K562 (cell line): ENCODE results near the gene ATP2B1. TPM values are rescaled to one million over a fixed set of nuclear protein-coding genes. Genes with fewer than 3 reads are reported as not detected.
A peak's percentile ranks its signal among the peaks of the same experiment; 100 is the strongest.

Experiments
- ARID2 ChIP-seq: fragments of 450-650 bp; IDR thresholded peaks from 2 replicates; pipeline ENCODE4 v1.6.1; 2017; ENCODE audit warnings: antibody characterized with exemption, mild to moderate bottlenecking
- ASH1L ChIP-seq: fragments of 450-650 bp; IDR thresholded peaks from 2 replicates; pipeline ENCODE4 v1.6.1; 2018; ENCODE audit warnings: borderline replicate concordance, mild to moderate bottlenecking, low read depth; ENCODE audit not compliant: partially characterized antibody
- BRF1 ChIP-seq: IDR thresholded peaks from 3 replicates; pipeline ENCODE4 v1.6.1; 2011; ENCODE audit warnings: borderline replicate concordance, mild to moderate bottlenecking; ENCODE audit not compliant: insufficient read length; ENCODE audit errors: extremely low read depth
- KDM5B ChIP-seq: fragments of 200-600 bp; sonication (generic); IDR thresholded peaks from 2 replicates; pipeline ENCODE4 v1.6.1; 2012; ENCODE audit warnings: low read depth, mild to moderate bottlenecking, moderate library complexity, low read length, control low read depth, inconsistent platforms; ENCODE audit not compliant: insufficient replicate concordance
- NCOA2 ChIP-seq, 2 experiments: fragments of 450-650 bp; IDR thresholded peaks; 2 replicates each; pipeline ENCODE4 v1.6.1; 2018; ENCODE audit warnings: mild to moderate bottlenecking in 2 of 2, moderate library complexity in 1 of 2; ENCODE audit not compliant: partially characterized antibody in 2 of 2
- NEUROD1 ChIP-seq: fragments of 150-350 bp; IDR thresholded peaks from 2 replicates; pipeline ENCODE4 v1.6.1; 2014; ENCODE audit warnings: borderline replicate concordance, low read length, low read depth; ENCODE audit not compliant: partially characterized antibody
- POLR2AphosphoS5 ChIP-seq: IDR thresholded peaks from 2 replicates; pipeline ENCODE4 v1.6.1; 2011; ENCODE audit warnings: mild to moderate bottlenecking, low read depth, low read length, moderate library complexity; ENCODE audit not compliant: control insufficient read depth, insufficient read depth
- POLR2B ChIP-seq: fragments of 450-650 bp; IDR thresholded peaks from 2 replicates; pipeline ENCODE4 v1.6.1; 2018; ENCODE audit warnings: low read depth; ENCODE audit not compliant: partially characterized antibody
- PTBP1 ChIP-seq: fragments of 200-400 bp; formaldehyde crosslinking; IDR thresholded peaks from 2 replicates; pipeline ENCODE4 v1.6.1; 2017; ENCODE audit warnings: low read depth, low read length
- RFX1 ChIP-seq: fragments of 450-650 bp; IDR thresholded peaks from 2 replicates; pipeline ENCODE4 v1.6.1; 2016; ENCODE audit warnings: mild to moderate bottlenecking, moderate library complexity
- SMARCC2 ChIP-seq: fragments of 450-650 bp; IDR thresholded peaks from 2 replicates; pipeline ENCODE4 v1.6.1; 2017; ENCODE audit warnings: antibody characterized with exemption, moderate library complexity, mild to moderate bottlenecking, low read depth
- TBP ChIP-seq: optimal IDR thresholded peaks from 2 replicates; pipeline ENCODE3; 2011; ENCODE audit warnings: low read depth, low read length, improper control_type of control experiment
- ZNF445 ChIP-seq: fragments of 250-450 bp; sonication (Bioruptor Pico); IDR thresholded peaks from 2 replicates; pipeline ENCODE4 v1.4.0; 2020; ENCODE audit warnings: low read depth, mild to moderate bottlenecking, moderate library complexity
- polyA plus RNA-seq, 8 experiments: library from polyadenylated mRNA; depleted of rRNA in 4 of 8; stranded (reverse) in 5 of 8; unstranded in 3 of 8; fragments of >200 nt; fragmentation: Nextera tagmentation in 2 of 8; fragmentation: Illumina TruSeq in 1 of 8; extraction: Ambion mirVana in 2 of 8; extraction: Trizol in 1 of 8; gene quantifications; 2 replicates each; pipeline versions ENCODE4 v1.2.1 to v1.2.3, GENCODE V29; 2011 to 2014; ENCODE audit warnings: inconsistent platforms in 1 of 8, missing spikeins in 1 of 8
- total RNA-seq, 7 experiments: library from RNA; depleted of rRNA in 6 of 7; stranded (reverse); fragments of >200 nt in 6 of 7; fragmentation: Illumina TruSeq in 2 of 7; extraction: Trizol in 2 of 7; gene quantifications; 2 replicates each; pipeline versions ENCODE4 v1.2.1 to v1.2.3, GENCODE V29; 2011 to 2021; ENCODE audit warnings: low replicate concordance in 1 of 7
- TF ChIP-seq, protein P1 (sequence below), 2 experiments: IDR thresholded peaks; 2 replicates each; pipeline ENCODE4 v1.6.1; 2012; ENCODE audit warnings: improper control_type of control experiment in 2 of 2, low read depth in 2 of 2, low read length in 2 of 2, borderline replicate concordance in 1 of 2
- TF ChIP-seq, protein P2 (sequence below): sonication (generic); formaldehyde crosslinking; IDR thresholded peaks from 2 replicates; pipeline ENCODE4 v1.8.0; 2022; ENCODE audit warnings: missing genetic modification reagents, mild to moderate bottlenecking, moderate library complexity, borderline replicate concordance
- TF ChIP-seq, protein P3 (sequence below), 2 experiments: IDR thresholded peaks; 2 replicates each; pipeline ENCODE4 v1.6.1; 2011; ENCODE audit warnings: borderline replicate concordance in 1 of 2, control low read depth in 1 of 2, low read depth in 1 of 2, low read length in 1 of 2, mild to moderate bottlenecking in 1 of 2, mixed read lengths in 1 of 2, moderate library complexity in 1 of 2; ENCODE audit not compliant: insufficient read depth in 1 of 2, insufficient read length in 1 of 2, poor library complexity in 1 of 2, severe bottlenecking in 1 of 2; ENCODE audit errors: extremely low read depth in 1 of 2
- TF ChIP-seq, protein P4 (sequence below), 2 experiments: fragments of 150-350 bp in 1 of 2; IDR thresholded peaks; 2 replicates each; pipeline ENCODE4 v1.6.1; 2012 to 2016; ENCODE audit warnings: low read depth in 2 of 2, low read length in 2 of 2, mild to moderate bottlenecking in 1 of 2, moderate library complexity in 1 of 2

The ATP2B1 gene
- total and polyA plus RNA-seq, 9 of the 15 experiments (the other 6 are each of a cell fraction or from before 2014, with no cell fraction given): 8.6 to 39.0 (median 27.8) TPM

DNA sequence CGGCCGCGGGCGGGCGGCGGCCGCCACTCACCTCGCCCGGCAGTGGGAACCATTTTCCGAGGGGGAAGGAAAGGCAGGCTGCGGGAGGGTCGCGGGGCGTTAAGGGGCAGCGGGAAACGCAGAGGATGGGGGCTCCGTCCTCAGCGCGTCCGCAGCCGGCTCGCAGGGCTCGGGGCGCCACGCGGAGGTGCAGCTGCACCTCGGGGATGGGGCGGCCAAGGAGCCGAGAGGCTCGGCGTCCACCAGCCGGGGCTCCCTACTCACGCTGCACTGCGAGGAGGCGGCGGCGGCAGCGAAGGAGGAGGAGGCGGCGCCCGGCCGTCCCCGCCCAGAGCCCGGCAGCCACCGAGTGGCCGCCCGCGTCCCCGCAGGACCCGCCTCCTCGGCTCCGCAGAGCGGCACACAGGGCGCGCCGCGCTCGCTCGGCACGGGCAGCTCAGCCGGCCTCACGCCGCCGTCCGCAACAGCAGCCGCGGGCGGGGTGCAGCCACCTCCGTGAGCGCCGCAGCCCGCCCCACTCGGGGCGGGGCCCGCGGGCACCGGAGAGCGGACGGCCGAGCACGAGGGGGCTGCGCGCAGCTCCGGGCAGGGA lies at the start of gene ATP2B1 (continued):
- TF ChIP-seq ASH1L (no peak), SMARCC2 (no peak), NEUROD1 (peak; percentile 40), PTBP1 (no peak), NCOA2 (IDR thresholded peaks at IDR 0.05; ENCODE audit: partially characterized antibody in 2 of 2) (no peak), POLR2B (peak; percentile 36), BRF1 (no peak), ARID2 (no peak), POLR2AphosphoS5 (peak; percentile 59), ZNF445 (no peak), TBP (peak; percentile 60), KDM5B (peak; percentile 64), RFX1 (no peak)
- TF ChIP-seq, protein P1, sequence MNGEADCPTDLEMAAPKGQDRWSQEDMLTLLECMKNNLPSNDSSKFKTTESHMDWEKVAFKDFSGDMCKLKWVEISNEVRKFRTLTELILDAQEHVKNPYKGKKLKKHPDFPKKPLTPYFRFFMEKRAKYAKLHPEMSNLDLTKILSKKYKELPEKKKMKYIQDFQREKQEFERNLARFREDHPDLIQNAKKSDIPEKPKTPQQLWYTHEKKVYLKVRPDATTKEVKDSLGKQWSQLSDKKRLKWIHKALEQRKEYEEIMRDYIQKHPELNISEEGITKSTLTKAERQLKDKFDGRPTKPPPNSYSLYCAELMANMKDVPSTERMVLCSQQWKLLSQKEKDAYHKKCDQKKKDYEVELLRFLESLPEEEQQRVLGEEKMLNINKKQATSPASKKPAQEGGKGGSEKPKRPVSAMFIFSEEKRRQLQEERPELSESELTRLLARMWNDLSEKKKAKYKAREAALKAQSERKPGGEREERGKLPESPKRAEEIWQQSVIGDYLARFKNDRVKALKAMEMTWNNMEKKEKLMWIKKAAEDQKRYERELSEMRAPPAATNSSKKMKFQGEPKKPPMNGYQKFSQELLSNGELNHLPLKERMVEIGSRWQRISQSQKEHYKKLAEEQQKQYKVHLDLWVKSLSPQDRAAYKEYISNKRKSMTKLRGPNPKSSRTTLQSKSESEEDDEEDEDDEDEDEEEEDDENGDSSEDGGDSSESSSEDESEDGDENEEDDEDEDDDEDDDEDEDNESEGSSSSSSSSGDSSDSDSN (IDR thresholded peaks at IDR 0.05; ENCODE audit: borderline replicate concordance in 1 of 2, low read depth in 2 of 2, low read length in 2 of 2): peak; percentile 69 to 77; a peak in 2 of 4 replicates
- TF ChIP-seq, protein P2, sequence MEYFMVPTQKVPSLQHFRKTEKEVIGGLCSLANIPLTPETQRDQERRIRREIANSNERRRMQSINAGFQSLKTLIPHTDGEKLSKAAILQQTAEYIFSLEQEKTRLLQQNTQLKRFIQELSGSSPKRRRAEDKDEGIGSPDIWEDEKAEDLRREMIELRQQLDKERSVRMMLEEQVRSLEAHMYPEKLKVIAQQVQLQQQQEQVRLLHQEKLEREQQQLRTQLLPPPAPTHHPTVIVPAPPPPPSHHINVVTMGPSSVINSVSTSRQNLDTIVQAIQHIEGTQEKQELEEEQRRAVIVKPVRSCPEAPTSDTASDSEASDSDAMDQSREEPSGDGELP (CRISPR knock-in tag): peak; percentile 72; the same call in 1 of the 2 replicates
- TF ChIP-seq, protein P3, sequence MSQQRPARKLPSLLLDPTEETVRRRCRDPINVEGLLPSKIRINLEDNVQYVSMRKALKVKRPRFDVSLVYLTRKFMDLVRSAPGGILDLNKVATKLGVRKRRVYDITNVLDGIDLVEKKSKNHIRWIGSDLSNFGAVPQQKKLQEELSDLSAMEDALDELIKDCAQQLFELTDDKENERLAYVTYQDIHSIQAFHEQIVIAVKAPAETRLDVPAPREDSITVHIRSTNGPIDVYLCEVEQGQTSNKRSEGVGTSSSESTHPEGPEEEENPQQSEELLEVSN (IDR thresholded peaks at IDR 0.05; ENCODE audit: borderline replicate concordance in 1 of 2, extremely low read depth in 1 of 2, insufficient read depth in 1 of 2, insufficient read length in 1 of 2, low read depth in 1 of 2, low read length in 1 of 2, poor library complexity in 1 of 2, severe bottlenecking in 1 of 2): peak in 1 of 2 experiments; percentile 48
- TF ChIP-seq, protein P4, sequence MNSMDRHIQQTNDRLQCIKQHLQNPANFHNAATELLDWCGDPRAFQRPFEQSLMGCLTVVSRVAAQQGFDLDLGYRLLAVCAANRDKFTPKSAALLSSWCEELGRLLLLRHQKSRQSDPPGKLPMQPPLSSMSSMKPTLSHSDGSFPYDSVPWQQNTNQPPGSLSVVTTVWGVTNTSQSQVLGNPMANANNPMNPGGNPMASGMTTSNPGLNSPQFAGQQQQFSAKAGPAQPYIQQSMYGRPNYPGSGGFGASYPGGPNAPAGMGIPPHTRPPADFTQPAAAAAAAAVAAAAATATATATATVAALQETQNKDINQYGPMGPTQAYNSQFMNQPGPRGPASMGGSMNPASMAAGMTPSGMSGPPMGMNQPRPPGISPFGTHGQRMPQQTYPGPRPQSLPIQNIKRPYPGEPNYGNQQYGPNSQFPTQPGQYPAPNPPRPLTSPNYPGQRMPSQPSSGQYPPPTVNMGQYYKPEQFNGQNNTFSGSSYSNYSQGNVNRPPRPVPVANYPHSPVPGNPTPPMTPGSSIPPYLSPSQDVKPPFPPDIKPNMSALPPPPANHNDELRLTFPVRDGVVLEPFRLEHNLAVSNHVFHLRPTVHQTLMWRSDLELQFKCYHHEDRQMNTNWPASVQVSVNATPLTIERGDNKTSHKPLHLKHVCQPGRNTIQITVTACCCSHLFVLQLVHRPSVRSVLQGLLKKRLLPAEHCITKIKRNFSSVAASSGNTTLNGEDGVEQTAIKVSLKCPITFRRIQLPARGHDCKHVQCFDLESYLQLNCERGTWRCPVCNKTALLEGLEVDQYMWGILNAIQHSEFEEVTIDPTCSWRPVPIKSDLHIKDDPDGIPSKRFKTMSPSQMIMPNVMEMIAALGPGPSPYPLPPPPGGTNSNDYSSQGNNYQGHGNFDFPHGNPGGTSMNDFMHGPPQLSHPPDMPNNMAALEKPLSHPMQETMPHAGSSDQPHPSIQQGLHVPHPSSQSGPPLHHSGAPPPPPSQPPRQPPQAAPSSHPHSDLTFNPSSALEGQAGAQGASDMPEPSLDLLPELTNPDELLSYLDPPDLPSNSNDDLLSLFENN (IDR thresholded peaks at IDR 0.05; ENCODE audit: low read depth in 2 of 2, low read length in 2 of 2): 0 out of 4 replicates have a peak, but pooled peaks of 1 of the 2 experiments have one; percentile 6
